ENCODE measurements around the gene CASZ1. TPM values are rescaled to one million over a fixed set of nuclear protein-coding genes. Genes with fewer than 3 reads are reported as not detected.

Gene CASZ1
- total and polyA plus RNA-seq, 2 donors (not counting 3 experiments of a cell fraction or from before 2014, with no cell fraction given): 1.5 to 5.2 TPM

- dilution Hi-C loops (cut with MboI; ENCODE audit: extremely low pct_ligation_motif_present, low sequenced_read_pairs) (no loop called here), intact Hi-C loops (cut with micrococcal nuclease) (no loop called here)
- CTCF ChIA-PET: no interaction called here
- H4K20me1 ChIP-seq (replicated peaks; ENCODE audit: control insufficient read depth, extremely low read depth, insufficient read depth, low read length): no peaks in the 10 kb centered on the region
- POLR2A ChIA-PET: no interaction called here
- no TSS peak for BruUV-seq (replicated peaks)
- no peak overlapping the region for H3K27ac ChIP-seq (ENCODE audit: insufficient read depth, low read depth, low read length)
- no peak for DNase-seq (ENCODE audit: low read depth, low spot score)
- no peak overlapping the region for H3K4me2 ChIP-seq (ENCODE audit: insufficient read depth, low read length)
- no peaks in the 10 kb centered on the region for H3K9me3 ChIP-seq (replicated peaks; ENCODE audit: control insufficient read depth, insufficient read depth, low read length)
- TF ChIP-seq MYC (IDR thresholded peaks at IDR 0.05; ENCODE audit: low read depth, low read length) (no peak), GATA2 (IDR thresholded peaks at IDR 0.05; ENCODE audit: insufficient read depth, insufficient read length, low read depth, low read length) (no peak), CTCF (IDR thresholded peaks at IDR 0.05; ENCODE audit: extremely low read depth in 1 of 2, insufficient read depth in 1 of 2, low read depth in 1 of 2, low read length in 2 of 2) (no peak), FOS (IDR thresholded peaks at IDR 0.05; ENCODE audit: borderline replicate concordance, insufficient read depth, low read length) (no peak), POLR2A (IDR thresholded peaks at IDR 0.05; ENCODE audit: low read depth, low read length) (no peak), JUN (IDR thresholded peaks at IDR 0.05; ENCODE audit: borderline replicate concordance, insufficient read depth, insufficient read length, low read depth) (no peak), POLR2AphosphoS5 (IDR thresholded peaks at IDR 0.05; ENCODE audit: insufficient read depth, low read depth, low read length) (no peak), EZH2 (IDR thresholded peaks at IDR 0.05; ENCODE audit: borderline replicate concordance, low read depth, low read length, severe bottlenecking) (no peak)
- TF ChIP-seq, protein P1, sequence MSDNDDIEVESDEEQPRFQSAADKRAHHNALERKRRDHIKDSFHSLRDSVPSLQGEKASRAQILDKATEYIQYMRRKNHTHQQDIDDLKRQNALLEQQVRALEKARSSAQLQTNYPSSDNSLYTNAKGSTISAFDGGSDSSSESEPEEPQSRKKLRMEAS (IDR thresholded peaks at IDR 0.05; ENCODE audit: insufficient read depth, insufficient read length): no peak
- H3K4me1 ChIP-seq (ENCODE audit: control insufficient read depth, extremely low read depth, insufficient read depth, low read length): no peaks in the 10 kb centered on the region
- FAIRE-seq: no peak
- H3K4me3 ChIP-seq (replicated peaks in 1 of 3; ENCODE audit: insufficient read depth in 1 of 3, low read depth in 1 of 3, low read length in 3 of 3): no peak overlapping the region
- no peaks in the 10 kb centered on the region for H3K9me1 ChIP-seq (replicated peaks; ENCODE audit: control insufficient read depth, extremely low read depth, insufficient read depth, low read length)
- H3K9ac ChIP-seq (replicated peaks; ENCODE audit: extremely low read depth, insufficient read depth, low read length): no peak overlapping the region
- no peaks in the 10 kb centered on the region for H3K36me3 ChIP-seq (ENCODE audit: control insufficient read depth in 2 of 2, extremely low read depth in 1 of 2, insufficient read depth in 2 of 2, low read length in 2 of 2)
- no peaks in the 10 kb centered on the region for H3K79me2 ChIP-seq (ENCODE audit: control insufficient read depth, insufficient read depth, low read length)
- no peaks in the 10 kb centered on the region for H3K27me3 ChIP-seq (ENCODE audit: control insufficient read depth in 2 of 2, insufficient read depth in 2 of 2, low read length in 2 of 2)
- H2AFZ ChIP-seq (ENCODE audit: low read depth, low read length): no peak overlapping the region
Measured at GRCh38 chr1:10765734-10766478, 30.5 kb downstream of the CASZ1 start.
